ENCODE measurements around the gene PSD2. TPM values are rescaled to one million over a fixed set of nuclear protein-coding genes. Genes with fewer than 3 reads are reported as not detected.

Gene PSD2
- total and polyA plus RNA-seq, 4 donors, result 0.05 TPM; not detected in 3

- TF ChIP-seq EGR1 (IDR thresholded peaks at IDR 0.05; ENCODE audit: low read depth in 2 of 2) (no peak), YY1 (IDR thresholded peaks at IDR 0.05) (no peak), FOXA1 (IDR thresholded peaks at IDR 0.05) (no peak), ATF3 (IDR thresholded peaks at IDR 0.05) (no peak), HNF4G (IDR thresholded peaks at IDR 0.05) (no peak), ZBTB33 (IDR thresholded peaks at IDR 0.05) (no peak), CTCF (IDR thresholded peaks at IDR 0.05; ENCODE audit: low read depth, low read length, missing input control) (no peak)
- WGBS, result 93% methylated on average over 7 of the region's 7 CpGs
- no peaks in the 10 kb centered on the region for H3K27me3 ChIP-seq (ENCODE audit: control insufficient read depth in 4 of 4, insufficient read depth in 4 of 4, low read length in 3 of 4)
- H3K4me1 ChIP-seq (ENCODE audit: control insufficient read depth in 4 of 4, insufficient read depth in 4 of 4, low read length in 3 of 4), result no peaks in the 10 kb centered on the region
- no peak for DNase-seq (ENCODE audit: low spot score)
- no peak overlapping the region for H3K27ac ChIP-seq (ENCODE audit: low read depth in 1 of 2, low read length in 2 of 2)
- H3K36me3 ChIP-seq (ENCODE audit: control insufficient read depth in 4 of 4, insufficient read depth in 3 of 4, low read depth in 1 of 4, low read length in 3 of 4), result no peaks in the 10 kb centered on the region
- no peaks in the 10 kb centered on the region for H3K9me3 ChIP-seq (ENCODE audit: control insufficient read depth in 4 of 4, low read length in 3 of 4)
- H3K4me3 ChIP-seq (ENCODE audit: low read depth in 1 of 3, low read length in 3 of 3), result no peak overlapping the region
- H3K9ac ChIP-seq (ENCODE audit: low read depth in 1 of 2, low read length in 2 of 2), result no peak overlapping the region
Observed at GRCh38 chr5:139823757-139824355, 28.2 kb downstream of the PSD2 start.

- Histone ChIP-seq H3K36me3 (ENCODE audit: control insufficient read depth in 4 of 4, insufficient read depth in 3 of 4, low read depth in 1 of 4, low read length in 3 of 4) (no peaks in the 10 kb centered on the region), H3K9me3 (ENCODE audit: control insufficient read depth in 4 of 4, low read length in 3 of 4) (no peaks in the 10 kb centered on the region), H3K9ac (ENCODE audit: low read depth in 1 of 2, low read length in 2 of 2) (no peak overlapping the region), H3K27ac (ENCODE audit: low read depth in 1 of 2, low read length in 2 of 2) (no peak overlapping the region), H3K4me3 (ENCODE audit: low read depth in 1 of 3, low read length in 3 of 3) (no peak overlapping the region), H3K27me3 (ENCODE audit: control insufficient read depth in 4 of 4, insufficient read depth in 4 of 4, low read length in 3 of 4) (no peaks in the 10 kb centered on the region), H3K4me1 (ENCODE audit: control insufficient read depth in 4 of 4, insufficient read depth in 4 of 4, low read length in 3 of 4) (no peaks in the 10 kb centered on the region)
- TF ChIP-seq TAF1 (conservative IDR thresholded peaks at IDR 0.05), result no peak
- TF ChIP-seq JUND (IDR thresholded peaks at IDR 0.05), result no peak
- TF ChIP-seq FOXA2 (IDR thresholded peaks at IDR 0.05), result no peak
- TF ChIP-seq EGR1 (IDR thresholded peaks at IDR 0.05; ENCODE audit: low read depth in 2 of 2), result no peak
- no peak for TF ChIP-seq RAD21 (IDR thresholded peaks at IDR 0.05)
- no peak for TF ChIP-seq HNF4G (IDR thresholded peaks at IDR 0.05)
- no peak for TF ChIP-seq YY1 (IDR thresholded peaks at IDR 0.05)
- TF ChIP-seq ATF3 (IDR thresholded peaks at IDR 0.05), result no peak
- TF ChIP-seq MAX (IDR thresholded peaks at IDR 0.05), result no peak
- TF ChIP-seq REST (IDR thresholded peaks at IDR 0.05), result no peak
- no peak for TF ChIP-seq HNF4A (conservative IDR thresholded peaks at IDR 0.05)
- TF ChIP-seq CTCF (IDR thresholded peaks at IDR 0.05; ENCODE audit: low read depth, low read length, missing input control), result no peak
- no peak for TF ChIP-seq RXRA (IDR thresholded peaks at IDR 0.05)
- TF ChIP-seq FOXA1 (IDR thresholded peaks at IDR 0.05), result no peak
- no peak for TF ChIP-seq ZBTB33 (IDR thresholded peaks at IDR 0.05)
- DNase-seq (ENCODE audit: low spot score), result no peak
- WGBS, result 86% methylated on average over 7 of the region's 7 CpGs
Observed at GRCh38 chr5:139825690-139826089, 30.1 kb downstream of the PSD2 start.
